Fibroblast of lung (primary cell): ENCODE measurements around the gene NHS.

Source experiments
- CTCF ChIP-seq, 2 donors: IDR thresholded peaks in 1 of 2; conservative IDR thresholded peaks in 1 of 2; 1 replicate in 1 of 2; 2 replicates in 1 of 2; pipeline ENCODE4 v1.5.1; 2011 to 2012; ENCODE audit warnings: low read length in 2 of 2, control low read depth in 1 of 2, inconsistent platforms in 1 of 2, low read depth in 1 of 2, mild to moderate bottlenecking in 1 of 2
- EZH2 ChIP-seq: IDR thresholded peaks from 2 replicates; pipeline ENCODE4 v1.5.1; 2012; ENCODE audit warnings: low read length, control low read depth, mild to moderate bottlenecking; ENCODE audit errors: missing control alignments

GRCh38 chrX:17622331-17622730 lies 247.3 kb downstream of the NHS start:
- TF ChIP-seq CTCF (conservative IDR thresholded peaks at IDR 0.05 in 1 of 2, IDR thresholded peaks at IDR 0.05 in 1 of 2; ENCODE audit: low read depth in 1 of 2, low read length in 2 of 2) (no peak), EZH2 (no peak)
